Ascending aorta (tissue), 2 donors: Measurements from ENCODE around the gene PIP5K1B. TPM values are rescaled to one million over a fixed set of nuclear protein-coding genes. Genes with fewer than 3 reads are reported as not detected.
A peak's percentile ranks its signal among the peaks of the same experiment; 100 is the strongest.

Experiments used
- DNase-seq, 2 donors: peaks; one replicate each; pipeline ENCODE4 v3.0.0-alpha.2; 2019; ENCODE audit warnings: low spot score in 2 of 2
- H3K27ac ChIP-seq, 2 donors: fragments of 200-600 bp; sonication (generic); one replicate each; pipeline ENCODE4 v1.5.1; 2016 to 2017; ENCODE audit warnings: mild to moderate bottlenecking in 1 of 2
- H3K27me3 ChIP-seq: fragments of 200-600 bp; sonication (generic); one replicate; pipeline ENCODE4 v1.5.1; 2017
- H3K36me3 ChIP-seq, 2 donors: fragments of 200-600 bp; sonication (generic); one replicate each; pipeline ENCODE4 v1.5.1; 2016
- H3K4me1 ChIP-seq, 2 donors: fragments of 200-600 bp; sonication (generic); one replicate each; pipeline ENCODE4 v1.5.1; 2016 to 2017; ENCODE audit warnings: mild to moderate bottlenecking in 1 of 2
- H3K4me3 ChIP-seq, 2 donors: fragments of 200-600 bp; sonication (generic); one replicate each; pipeline ENCODE4 v1.5.1; 2016 to 2017; ENCODE audit warnings: mild to moderate bottlenecking in 1 of 2
- H3K9me3 ChIP-seq, 2 donors: fragments of 200-600 bp; sonication (generic); one replicate each; pipeline ENCODE4 v1.5.1; 2016
- intact Hi-C: fragments of 100-400 bp; cut with DNase I; formaldehyde crosslinking; loops from one replicate; pipeline ENCODE4 v1.15.1; 2023
- total RNA-seq: library from RNA; depleted of rRNA; stranded (reverse); fragments of >200 nt; gene quantifications from one replicate; pipeline ENCODE4 v1.1.0, GENCODE V29; 2016
- TF ChIP-seq, protein P1 (sequence below), 3 experiments: fragments of 200-600 bp in 2 of 3; fragments of 450-650 bp in 1 of 3; sonication (generic) in 2 of 3; IDR thresholded peaks; one replicate each; pipeline ENCODE4 v1.5.1; 2016 to 2019; ENCODE audit warnings: antibody characterized with exemption in 3 of 3, mild to moderate bottlenecking in 1 of 3, moderate library complexity in 1 of 3

PIP5K1B gene
- total RNA-seq, 1 donor from 2014 or later, result 0.85 TPM

DNA sequence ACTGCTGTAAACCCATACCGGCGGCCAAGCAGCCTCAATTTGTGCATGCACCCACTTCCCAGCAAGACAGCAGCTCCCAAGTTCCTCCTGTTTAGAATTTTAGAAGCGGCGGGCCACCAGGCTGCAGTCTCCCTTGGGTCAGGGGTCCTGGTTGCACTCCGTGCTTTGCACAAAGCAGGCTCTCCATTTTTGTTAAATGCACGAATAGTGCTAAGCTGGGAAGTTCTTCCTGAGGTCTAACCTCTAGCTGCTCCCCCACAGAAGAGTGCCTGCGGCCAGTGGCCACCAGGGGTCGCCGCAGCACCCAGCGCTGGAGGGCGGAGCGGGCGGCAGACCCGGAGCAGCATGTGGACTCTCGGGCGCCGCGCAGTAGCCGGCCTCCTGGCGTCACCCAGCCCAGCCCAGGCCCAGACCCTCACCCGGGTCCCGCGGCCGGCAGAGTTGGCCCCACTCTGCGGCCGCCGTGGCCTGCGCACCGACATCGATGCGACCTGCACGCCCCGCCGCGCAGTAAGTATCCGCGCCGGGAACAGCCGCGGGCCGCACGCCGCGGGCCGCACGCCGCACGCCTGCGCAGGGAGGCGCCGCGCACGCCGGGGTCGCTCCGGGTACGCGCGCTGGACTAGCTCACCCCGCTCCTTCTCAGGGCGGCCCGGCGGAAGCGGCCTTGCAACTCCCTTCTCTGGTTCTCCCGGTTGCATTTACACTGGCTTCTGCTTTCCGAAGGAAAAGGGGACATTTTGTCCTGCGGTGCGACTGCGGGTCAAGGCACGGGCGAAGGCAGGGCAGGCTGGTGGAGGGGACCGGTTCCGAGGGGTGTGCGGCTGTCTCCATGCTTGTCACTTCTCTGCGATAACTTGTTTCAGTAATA, 330.6 kb downstream of the PIP5K1B start, which contains the start of gene FXN:
TSS of gene FXN (plus strand) at position 315 of the 871 bp plus-strand sequence. CDS start at position 346, 31 bp downstream.
- peak within 1 kb of the TSS; percentile 70 to 83 for H3K4me3 ChIP-seq
- intact Hi-C loops, result no loop called here

DNA sequence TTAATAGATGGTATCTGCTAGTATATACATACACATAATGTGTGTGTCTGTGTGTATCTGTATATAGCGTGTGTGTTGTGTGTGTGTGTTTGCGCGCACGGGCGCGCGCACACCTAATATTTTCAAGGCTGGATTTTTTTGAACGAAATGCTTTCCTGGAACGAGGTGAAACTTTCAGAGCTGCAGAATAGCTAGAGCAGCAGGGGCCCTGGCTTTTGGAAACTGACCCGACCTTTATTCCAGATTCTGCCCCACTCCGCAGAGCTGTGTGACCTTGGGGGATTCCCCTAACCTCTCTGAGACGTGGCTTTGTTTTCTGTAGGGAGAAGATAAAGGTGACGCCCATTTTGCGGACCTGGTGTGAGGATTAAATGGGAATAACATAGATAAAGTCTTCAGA, 331.3 kb downstream of the PIP5K1B start:
- Histone ChIP-seq H3K27ac (peak overlapping the region; percentile 72 to 77), H3K4me3 (peak overlapping the region; percentile 70 to 83), H3K27me3 (no peaks in the 10 kb centered on the region), H3K36me3 (no peaks in the 10 kb centered on the region), H3K9me3 (no peaks in the 10 kb centered on the region), H3K4me1 (peaks cover 0 to 6% of the 10 kb centered on the region in 2 donors)
- intact Hi-C loops, result no loop called here
- DNase-seq, result no peak
- TF ChIP-seq, protein P1, sequence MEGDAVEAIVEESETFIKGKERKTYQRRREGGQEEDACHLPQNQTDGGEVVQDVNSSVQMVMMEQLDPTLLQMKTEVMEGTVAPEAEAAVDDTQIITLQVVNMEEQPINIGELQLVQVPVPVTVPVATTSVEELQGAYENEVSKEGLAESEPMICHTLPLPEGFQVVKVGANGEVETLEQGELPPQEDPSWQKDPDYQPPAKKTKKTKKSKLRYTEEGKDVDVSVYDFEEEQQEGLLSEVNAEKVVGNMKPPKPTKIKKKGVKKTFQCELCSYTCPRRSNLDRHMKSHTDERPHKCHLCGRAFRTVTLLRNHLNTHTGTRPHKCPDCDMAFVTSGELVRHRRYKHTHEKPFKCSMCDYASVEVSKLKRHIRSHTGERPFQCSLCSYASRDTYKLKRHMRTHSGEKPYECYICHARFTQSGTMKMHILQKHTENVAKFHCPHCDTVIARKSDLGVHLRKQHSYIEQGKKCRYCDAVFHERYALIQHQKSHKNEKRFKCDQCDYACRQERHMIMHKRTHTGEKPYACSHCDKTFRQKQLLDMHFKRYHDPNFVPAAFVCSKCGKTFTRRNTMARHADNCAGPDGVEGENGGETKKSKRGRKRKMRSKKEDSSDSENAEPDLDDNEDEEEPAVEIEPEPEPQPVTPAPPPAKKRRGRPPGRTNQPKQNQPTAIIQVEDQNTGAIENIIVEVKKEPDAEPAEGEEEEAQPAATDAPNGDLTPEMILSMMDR (IDR thresholded peaks at IDR 0.05), result no peak

More for the DNA sequence above, 330.6 kb downstream of the PIP5K1B start, which contains the start of gene FXN:
- Histone ChIP-seq H3K36me3 (no peaks in the 10 kb centered on the region), H3K27me3 (no peaks in the 10 kb centered on the region), H3K9me3 (no peaks in the 10 kb centered on the region), H3K4me1 (peaks cover 0 to 6% of the 10 kb centered on the region in 2 donors), H3K27ac (peak within 1 kb of the TSS; percentile 72 to 77)
- TF ChIP-seq, protein P1 (IDR thresholded peaks at IDR 0.05), result peak; percentile 96 to 98 (median 97)
- DNase-seq, result peak; percentile 22 to 89

- H3K27ac ChIP-seq, result peak overlapping the region; percentile 72 to 77
- no peak for DNase-seq
- TF ChIP-seq, protein P1 (IDR thresholded peaks at IDR 0.05), result no peak
- no peaks in the 10 kb centered on the region for H3K9me3 ChIP-seq
- intact Hi-C loops, result no loop called here
- H3K36me3 ChIP-seq, result no peaks in the 10 kb centered on the region
- peak overlapping the region; percentile 70 to 83 for H3K4me3 ChIP-seq
- H3K4me1 ChIP-seq, result peaks cover 0 to 6% of the 10 kb centered on the region in 2 donors
- H3K27me3 ChIP-seq, result no peaks in the 10 kb centered on the region
Observed at GRCh38 chr9:69036799-69037198, 331.8 kb downstream of the PIP5K1B start.

DNA sequence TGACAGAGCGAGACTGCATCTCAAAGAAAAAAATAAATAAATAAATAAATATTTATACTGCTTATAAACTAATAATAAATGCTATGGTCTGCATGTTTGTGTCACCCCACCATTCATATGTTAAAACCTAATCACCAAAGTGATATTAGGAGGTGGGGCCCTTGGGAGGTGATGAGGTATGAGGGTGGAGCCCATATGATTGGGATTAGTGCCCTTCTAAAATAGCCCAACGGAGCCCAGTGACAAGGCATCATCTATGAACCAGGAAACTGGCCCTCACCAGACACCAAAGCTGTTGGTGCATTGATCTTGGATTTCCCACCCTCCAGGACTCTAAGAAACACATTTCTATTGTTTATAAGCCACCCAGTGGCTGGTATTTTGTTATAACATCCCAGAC, 335.6 kb downstream of the PIP5K1B start:
- no peak for DNase-seq
- no peak overlapping the region for H3K4me3 ChIP-seq
- no peaks in the 10 kb centered on the region for H3K36me3 ChIP-seq
- H3K27me3 ChIP-seq, result no peaks in the 10 kb centered on the region
- intact Hi-C loops, result loop anchor here (10.0 kb wide), 1 partner anchor 354 kb away; no protein-coding TSS in a partner anchor
- peaks cover 0 to 3% of the 10 kb centered on the region in 2 donors for H3K4me1 ChIP-seq
- TF ChIP-seq, protein P1 (IDR thresholded peaks at IDR 0.05), result no peak
- no peaks in the 10 kb centered on the region for H3K9me3 ChIP-seq
- H3K27ac ChIP-seq, result no peak overlapping the region

- TF ChIP-seq, protein P1 (IDR thresholded peaks at IDR 0.05), result no peak
- peaks cover 8 to 9% of the 10 kb centered on the region in 2 donors for H3K4me1 ChIP-seq
- no peak for DNase-seq
- H3K27me3 ChIP-seq, result no peaks in the 10 kb centered on the region
- H3K36me3 ChIP-seq, result no peaks in the 10 kb centered on the region
- intact Hi-C loops, result loop anchor here (10.0 kb wide), 1 partner anchor 350 kb away; no protein-coding TSS in a partner anchor
- H3K9me3 ChIP-seq, result no peaks in the 10 kb centered on the region
- no peak overlapping the region for H3K4me3 ChIP-seq
- no peak overlapping the region for H3K27ac ChIP-seq
Observed at GRCh38 chr9:69044240-69045219, 339.5 kb downstream of the PIP5K1B start.
